ENCODE measurements around the gene CHRNA1. TPM values are rescaled to one million over a fixed set of nuclear protein-coding genes. Genes with fewer than 3 reads are reported as not detected.

Gene CHRNA1
- under 1 TPM in 2 of 7 donors, not detected in 5; 0.46 to 0.51 TPM for total RNA-seq
- 1 to 10 TPM in 1 of 3 donors, under 1 TPM in 2; 0.13 to 3.4 (median 0.33) TPM for polyA plus RNA-seq
- long read RNA-seq, donor 1, result 0 reads
- long read RNA-seq, donor 2, result 0 reads

- no peaks in the 10 kb centered on the region for H3K9me3 ChIP-seq
- 80 to 94% (median 86%) methylated on average over 11 to 13 of the region's 13 CpGs for WGBS, 5 donors
- TF ChIP-seq POLR2A (IDR thresholded peaks at IDR 0.05), result no peak
- TF ChIP-seq POLR2AphosphoS5 (IDR thresholded peaks at IDR 0.05), result no peak
- no peak for TF ChIP-seq CTCF (IDR thresholded peaks at IDR 0.05 in 8 of 11, conservative IDR thresholded peaks at IDR 0.05 in 3 of 11)
- intact Hi-C loops (cut with DNase I; ENCODE audit: low total_unique reads), result no loop called here
- no peak within 1 kb of the TSS for H3K4me3 ChIP-seq
- H3K27me3 ChIP-seq (replicated peaks in 1 of 7), result peaks cover 0 to 4% (median 0%) of the 10 kb centered on the region in 7 donors
- no peak within 1 kb of the TSS for H3K27ac ChIP-seq
- H3K4me1 ChIP-seq, result no peaks in the 10 kb centered on the region
- H3K36me3 ChIP-seq, result no peaks in the 10 kb centered on the region
- DNase-seq, result no peak
Measured at GRCh38 chr2:174764280-174765255, at the start of gene CHRNA1. Gene CHRNA1, minus strand, starts transcription at chr2:174764472. Its CDS starts 78 bp downstream, at chr2:174764394.

- TF ChIP-seq CTCF (IDR thresholded peaks at IDR 0.05 in 8 of 11, conservative IDR thresholded peaks at IDR 0.05 in 3 of 11) (no peak), POLR2AphosphoS5 (IDR thresholded peaks at IDR 0.05) (no peak), POLR2A (IDR thresholded peaks at IDR 0.05) (no peak)
- 95 to 99% (median 97%) methylated on average over 7 of the region's 7 CpGs for WGBS, 5 donors
- no peak for DNase-seq
- no peaks in the 10 kb centered on the region for H3K36me3 ChIP-seq
- H3K27ac ChIP-seq, result no peak overlapping the region
- no peaks in the 10 kb centered on the region for H3K9me3 ChIP-seq
- no peak overlapping the region for H3K4me3 ChIP-seq
- intact Hi-C loops (cut with DNase I; ENCODE audit: low total_unique reads), result no loop called here
- no peaks in the 10 kb centered on the region for H3K4me1 ChIP-seq
- no peaks in the 10 kb centered on the region for H3K27me3 ChIP-seq (replicated peaks in 1 of 7)
Measured at GRCh38 chr2:174812037-174812436, 47.8 kb upstream of the CHRNA1 start.

- Histone ChIP-seq H3K27me3 (replicated peaks in 1 of 7) (no peaks in the 10 kb centered on the region), H3K36me3 (no peaks in the 10 kb centered on the region), H3K4me1 (no peaks in the 10 kb centered on the region), H3K4me3 (no peak overlapping the region), H3K27ac (no peak overlapping the region), H3K9me3 (no peaks in the 10 kb centered on the region)
- DNase-seq, result no peak
- intact Hi-C loops (cut with DNase I; ENCODE audit: low total_unique reads), result no loop called here
- 85 to 92% (median 89%) methylated on average over 1 of the region's 1 CpG for WGBS, 5 donors
- TF ChIP-seq POLR2AphosphoS5 (IDR thresholded peaks at IDR 0.05) (no peak), POLR2A (IDR thresholded peaks at IDR 0.05) (no peak), CTCF (IDR thresholded peaks at IDR 0.05 in 8 of 11, conservative IDR thresholded peaks at IDR 0.05 in 3 of 11) (no peak)
Measured at GRCh38 chr2:174807931-174808330, 43.7 kb upstream of the CHRNA1 start.

- Histone ChIP-seq H3K4me3 (no peak overlapping the region), H3K9me3 (no peaks in the 10 kb centered on the region), H3K36me3 (no peaks in the 10 kb centered on the region), H3K4me1 (no peaks in the 10 kb centered on the region), H3K27ac (no peak overlapping the region), H3K27me3 (replicated peaks in 1 of 7) (no peaks in the 10 kb centered on the region)
- intact Hi-C loops (cut with DNase I; ENCODE audit: low total_unique reads), result no loop called here
- no peak for DNase-seq
- 80 to 96% (median 90%) methylated on average over 1 of the region's 1 CpG for WGBS, 5 donors
- TF ChIP-seq POLR2AphosphoS5 (IDR thresholded peaks at IDR 0.05) (no peak), CTCF (IDR thresholded peaks at IDR 0.05 in 8 of 11, conservative IDR thresholded peaks at IDR 0.05 in 3 of 11) (no peak), POLR2A (IDR thresholded peaks at IDR 0.05) (no peak)
Measured at GRCh38 chr2:174805803-174806202, 41.5 kb upstream of the CHRNA1 start.

Measured in spleen (tissue), 13 donors.